Measurements from ENCODE around the gene CHMP4A. TPM values are rescaled to one million over a fixed set of nuclear protein-coding genes. Genes with fewer than 3 reads are reported as not detected.

CHMP4A gene
- total RNA-seq, 1 experiment from 2014 or later = 34.6 TPM

- no peak overlapping the region for H3K4me3 ChIP-seq (replicated peaks in 1 of 2; ENCODE audit: low read depth in 1 of 2, low read length in 2 of 2)
- H3K4me1 ChIP-seq (ENCODE audit: control insufficient read depth in 1 of 2, insufficient read depth in 2 of 2, low read length in 2 of 2) = peaks cover 10 to 14% of the 10 kb centered on the region in 2 experiments
- H3K9ac ChIP-seq (ENCODE audit: low read length) = no peak overlapping the region
- TF ChIP-seq SIN3A (IDR thresholded peaks at IDR 0.05; ENCODE audit: low read depth) (no peak), REST (IDR thresholded peaks at IDR 0.05; ENCODE audit: low read depth) (no peak), ZFX (IDR thresholded peaks at IDR 0.05) (no peak), MAX (IDR thresholded peaks at IDR 0.05) (no peak), EGR1 (IDR thresholded peaks at IDR 0.05; ENCODE audit: low read depth) (no peak)
- ChIA-PET RAD21 (ENCODE audit: low non-redundant PET in 1 of 2, low total read pairs in 2 of 2, uncharacterized antibody in 2 of 2, unreplicated experiment in 2 of 2) (no interaction called here), POLR2A (no interaction called here), CTCF (no interaction called here)
- no peaks in the 10 kb centered on the region for H3K9me2 ChIP-seq (ENCODE audit: insufficient read depth)
- intact Hi-C loops (cut with micrococcal nuclease) = no loop called here
- ATAC-seq (no peak), DNase-seq (ENCODE audit: low read depth, low spot score) (no peak)
- H2AFZ ChIP-seq (ENCODE audit: low read depth, low read length, poor library complexity, severe bottlenecking) = no peak overlapping the region
- no peak overlapping the region for H3K4me2 ChIP-seq (ENCODE audit: low read length)
- H3K36me3 ChIP-seq (ENCODE audit: control insufficient read depth in 1 of 2, insufficient read depth in 2 of 2, low read length in 2 of 2) = no peaks in the 10 kb centered on the region
- BruUV-seq (replicated peaks) = no TSS peak
- H3K27me3 ChIP-seq (ENCODE audit: insufficient read depth, low read length) = no peaks in the 10 kb centered on the region
- no peak overlapping the region for H3K27ac ChIP-seq (ENCODE audit: low read depth, low read length)
- H4K20me1 ChIP-seq (ENCODE audit: insufficient read depth) = no peaks in the 10 kb centered on the region
- no peaks in the 10 kb centered on the region for H3K9me3 ChIP-seq (ENCODE audit: control insufficient read depth in 1 of 2, insufficient read depth in 1 of 2, low read depth in 1 of 2, low read length in 2 of 2)
- H3K79me2 ChIP-seq (ENCODE audit: insufficient read depth, low read length) = no peaks in the 10 kb centered on the region
Measured at GRCh38 chr14:24260026-24260779, 46.9 kb upstream of the CHMP4A start.

All from HCT116 (cell line).